ENCODE data around the gene CREBBP.

GRCh38 chr16:3773663-3774062 lies 106.8 kb downstream of the CREBBP start:
- TF ChIP-seq CTCF (conservative IDR thresholded peaks at IDR 0.05; ENCODE audit: low read depth, low read length) (no peak), EZH2 (IDR thresholded peaks at IDR 0.05; ENCODE audit: borderline replicate concordance, low read depth, low read length, poor library complexity, severe bottlenecking) (no peak)

All from A673 (cell line).